Fibroblast of lung (primary cell): ENCODE results near the gene SCGB1D4. TPM values are rescaled to one million over a fixed set of nuclear protein-coding genes. Genes with fewer than 3 reads are reported as not detected.

ENCODE experiments used
- DNase-seq, 2 donors: peaks; one replicate each; pipeline versions ENCODE4 v3.0.0 to v3.0.0-alpha.2; 2010; ENCODE audit warnings: low read depth in 2 of 2
- H2AFZ ChIP-seq: 2 replicates; pipeline ENCODE4 v1.5.1; 2012; ENCODE audit warnings: low read length, control low read depth, inconsistent platforms
- H3K27ac ChIP-seq: 2 replicates; pipeline ENCODE4 v1.5.1; 2011; ENCODE audit warnings: low read length, control low read depth; ENCODE audit not compliant: insufficient read depth
- H3K27me3 ChIP-seq: 2 replicates; pipeline ENCODE4 v1.5.1; 2011; ENCODE audit warnings: mild to moderate bottlenecking, low read length; ENCODE audit not compliant: control insufficient read depth, insufficient read depth
- H3K36me3 ChIP-seq: 2 replicates; pipeline ENCODE4 v1.5.1; 2011; ENCODE audit warnings: low read length; ENCODE audit not compliant: control insufficient read depth, insufficient read depth
- H3K4me1 ChIP-seq: 2 replicates; pipeline ENCODE4 v1.5.1; 2011; ENCODE audit warnings: low read length; ENCODE audit not compliant: control insufficient read depth, insufficient read depth; ENCODE audit errors: extremely low read depth
- H3K4me2 ChIP-seq: 2 replicates; pipeline ENCODE4 v1.5.1; 2011; ENCODE audit warnings: low read length, control low read depth; ENCODE audit not compliant: insufficient read depth; ENCODE audit errors: extremely low read depth
- H3K4me3 ChIP-seq, 4 experiments: fragments of 200-600 bp in 1 of 4; sonication (generic) in 1 of 4; replicated peaks in 1 of 4; 2 replicates each; pipeline ENCODE4 v1.5.1; 2011 to 2016; ENCODE audit warnings: low read length in 4 of 4, low read depth in 3 of 4, mild to moderate bottlenecking in 3 of 4, control low read depth in 2 of 4, inconsistent platforms in 1 of 4, mixed read lengths in 1 of 4; ENCODE audit not compliant: insufficient read depth in 1 of 4; ENCODE audit errors: control extremely low read depth in 1 of 4
- H3K79me2 ChIP-seq: 2 replicates; pipeline ENCODE4 v1.5.1; 2012; ENCODE audit warnings: mild to moderate bottlenecking, low read length, inconsistent platforms; ENCODE audit not compliant: control insufficient read depth, insufficient read depth
- H3K9ac ChIP-seq: 2 replicates; pipeline ENCODE4 v1.5.1; 2011; ENCODE audit warnings: mild to moderate bottlenecking, low read length, control low read depth; ENCODE audit not compliant: insufficient read depth
- H3K9me3 ChIP-seq: 2 replicates; pipeline ENCODE4 v1.5.1; 2012; ENCODE audit warnings: low read depth, low read length; ENCODE audit not compliant: control insufficient read depth, insufficient read depth
- H4K20me1 ChIP-seq: 2 replicates; pipeline ENCODE4 v1.5.1; 2011; ENCODE audit warnings: low read length; ENCODE audit not compliant: control insufficient read depth, insufficient read depth; ENCODE audit errors: extremely low read depth
- CTCF ChIP-seq, 2 donors: IDR thresholded peaks in 1 of 2; conservative IDR thresholded peaks in 1 of 2; 1 replicate in 1 of 2; 2 replicates in 1 of 2; pipeline ENCODE4 v1.5.1; 2011 to 2012; ENCODE audit warnings: low read length in 2 of 2, control low read depth in 1 of 2, inconsistent platforms in 1 of 2, low read depth in 1 of 2, mild to moderate bottlenecking in 1 of 2
- EZH2 ChIP-seq: IDR thresholded peaks from 2 replicates; pipeline ENCODE4 v1.5.1; 2012; ENCODE audit warnings: low read length, control low read depth, mild to moderate bottlenecking; ENCODE audit errors: missing control alignments
- polyA plus RNA-seq, 2 donors: library from polyadenylated mRNA; depleted of rRNA in 1 of 2; stranded (reverse) in 1 of 2; unstranded in 1 of 2; fragments of >200 nt; gene quantifications; 2 replicates each; pipeline ENCODE4 v1.2.1, GENCODE V29; 2011 to 2012; ENCODE audit warnings: missing spikeins in 1 of 2
- total RNA-seq: library from RNA; depleted of rRNA; stranded (reverse); fragments of >200 nt; gene quantifications from 2 replicates; pipeline ENCODE4 v1.2.1, GENCODE V29; 2014

Gene SCGB1D4
- total and polyA plus RNA-seq, 2 donors (not counting 1 experiment from before 2014, with no cell fraction given) = not detected

- no peak overlapping the region for H3K4me3 ChIP-seq
- no peak for TF ChIP-seq CTCF (conservative IDR thresholded peaks at IDR 0.05 in 1 of 2, IDR thresholded peaks at IDR 0.05 in 1 of 2; ENCODE audit: low read depth in 1 of 2, low read length in 2 of 2)
- no peak for TF ChIP-seq EZH2
- H3K27ac ChIP-seq = no peak overlapping the region
- no peaks in the 10 kb centered on the region for H3K79me2 ChIP-seq
- H4K20me1 ChIP-seq = no peaks in the 10 kb centered on the region
- H3K4me2 ChIP-seq = no peak overlapping the region
- H3K9ac ChIP-seq = no peak overlapping the region
- H3K9me3 ChIP-seq = no peaks in the 10 kb centered on the region
- no peak for DNase-seq
- H3K27me3 ChIP-seq = no peaks in the 10 kb centered on the region
- H2AFZ ChIP-seq = no peak overlapping the region
- H3K36me3 ChIP-seq = no peaks in the 10 kb centered on the region
- no peaks in the 10 kb centered on the region for H3K4me1 ChIP-seq
Observed at GRCh38 chr11:62264004-62264403, 34.9 kb downstream of the SCGB1D4 start.

- Histone ChIP-seq H3K4me2 (no peak overlapping the region), H3K79me2 (no peaks in the 10 kb centered on the region), H3K9ac (no peak overlapping the region), H3K36me3 (no peaks in the 10 kb centered on the region), H2AFZ (no peak overlapping the region), H4K20me1 (no peaks in the 10 kb centered on the region), H3K9me3 (no peaks in the 10 kb centered on the region), H3K27ac (no peak overlapping the region), H3K27me3 (no peaks in the 10 kb centered on the region), H3K4me1 (no peaks in the 10 kb centered on the region), H3K4me3 (no peak overlapping the region)
- TF ChIP-seq EZH2 (no peak), CTCF (conservative IDR thresholded peaks at IDR 0.05 in 1 of 2, IDR thresholded peaks at IDR 0.05 in 1 of 2; ENCODE audit: low read depth in 1 of 2, low read length in 2 of 2) (no peak)
- no peak for DNase-seq
Observed at GRCh38 chr11:62260261-62260953, 38.5 kb downstream of the SCGB1D4 start.

GRCh38 chr11:62256281-62256680 is 42.6 kb downstream of the SCGB1D4 start:
- Histone ChIP-seq H3K4me1 (no peaks in the 10 kb centered on the region), H2AFZ (no peak overlapping the region), H4K20me1 (no peaks in the 10 kb centered on the region), H3K36me3 (no peaks in the 10 kb centered on the region), H3K4me2 (no peak overlapping the region), H3K79me2 (no peaks in the 10 kb centered on the region), H3K27me3 (no peaks in the 10 kb centered on the region), H3K27ac (no peak overlapping the region), H3K9me3 (no peaks in the 10 kb centered on the region), H3K4me3 (no peak overlapping the region), H3K9ac (no peak overlapping the region)
- TF ChIP-seq CTCF (conservative IDR thresholded peaks at IDR 0.05 in 1 of 2, IDR thresholded peaks at IDR 0.05 in 1 of 2; ENCODE audit: low read depth in 1 of 2, low read length in 2 of 2) = no peak
- TF ChIP-seq EZH2 = no peak
- no peak for DNase-seq
